Activated naive CD4-positive, alpha-beta T cell treated with Interleukin-2 at 50 U/mL for 16 hours (primary cell): ENCODE data around the gene CLDN4.
"Not testable (repeated sequence)": the region's sequence is repeated elsewhere in the genome, so short reads cannot be mapped to it uniquely, and the experiment has no call there.

Source experiments
- DNase-seq: peaks from one replicate; pipeline ENCODE4 v3.0.0-alpha.2; 2020

The CLDN4 gene

DNA sequence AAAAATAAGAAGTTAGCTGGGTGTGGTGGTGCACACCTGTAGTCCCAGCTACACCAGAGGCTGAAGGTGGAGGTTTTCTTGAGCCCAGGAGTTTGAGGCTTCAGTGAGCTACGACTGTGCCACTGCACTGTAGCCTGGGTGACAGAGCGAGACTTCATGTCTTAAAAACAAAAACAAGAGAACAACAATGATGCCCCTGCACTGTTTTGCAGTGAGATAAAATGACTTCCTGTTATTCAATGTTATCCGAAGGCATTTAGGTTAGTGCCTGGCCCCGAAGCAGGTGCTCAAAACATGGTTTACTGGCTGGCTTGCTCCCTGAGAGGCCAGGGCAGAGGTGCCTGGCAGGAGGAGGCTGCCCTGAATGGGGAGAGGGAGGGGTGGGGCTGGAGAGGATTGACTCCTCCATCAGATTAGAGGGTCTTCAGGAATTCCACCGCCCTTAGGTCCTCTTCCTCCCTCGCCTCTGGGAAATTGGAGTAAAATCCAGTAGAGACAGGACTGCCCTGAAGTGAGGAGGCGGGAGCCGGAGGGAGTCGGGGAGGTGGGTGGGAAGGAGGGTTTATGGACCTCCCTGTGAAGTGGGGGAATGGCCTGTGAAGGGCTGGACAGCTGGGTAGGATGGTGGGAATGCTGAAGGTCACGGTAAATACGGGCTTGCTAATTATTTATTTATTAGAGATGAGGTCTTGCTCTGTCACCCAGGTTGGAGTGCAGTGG lies 6.8 kb upstream of the CLDN4 start:
- DNase-seq, result no peak

DNA sequence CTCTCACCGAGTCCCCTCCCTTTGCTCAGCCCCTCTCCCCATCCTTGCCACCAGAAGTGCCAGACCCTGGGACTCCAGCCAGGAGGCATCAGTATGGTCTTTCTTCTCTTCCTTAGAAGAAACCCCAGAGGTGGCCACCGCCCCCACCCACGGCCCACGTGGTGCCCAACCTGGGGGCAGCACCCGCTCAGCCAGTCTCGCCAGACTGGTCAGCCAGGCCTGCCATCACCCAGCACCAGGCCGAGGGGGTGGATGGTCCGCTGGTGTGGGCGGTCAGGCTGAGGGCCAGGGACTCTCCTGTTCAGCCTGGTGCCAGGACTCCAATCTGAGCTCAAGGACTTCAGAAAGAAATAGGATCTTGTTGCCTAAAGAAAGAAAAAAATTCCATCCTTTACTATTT lies 5.8 kb upstream of the CLDN4 start:
- no peak for DNase-seq

- DNase-seq, result no peak
Observed at GRCh38 chr7:73827567-73828106, 3.2 kb upstream of the CLDN4 start.

DNA sequence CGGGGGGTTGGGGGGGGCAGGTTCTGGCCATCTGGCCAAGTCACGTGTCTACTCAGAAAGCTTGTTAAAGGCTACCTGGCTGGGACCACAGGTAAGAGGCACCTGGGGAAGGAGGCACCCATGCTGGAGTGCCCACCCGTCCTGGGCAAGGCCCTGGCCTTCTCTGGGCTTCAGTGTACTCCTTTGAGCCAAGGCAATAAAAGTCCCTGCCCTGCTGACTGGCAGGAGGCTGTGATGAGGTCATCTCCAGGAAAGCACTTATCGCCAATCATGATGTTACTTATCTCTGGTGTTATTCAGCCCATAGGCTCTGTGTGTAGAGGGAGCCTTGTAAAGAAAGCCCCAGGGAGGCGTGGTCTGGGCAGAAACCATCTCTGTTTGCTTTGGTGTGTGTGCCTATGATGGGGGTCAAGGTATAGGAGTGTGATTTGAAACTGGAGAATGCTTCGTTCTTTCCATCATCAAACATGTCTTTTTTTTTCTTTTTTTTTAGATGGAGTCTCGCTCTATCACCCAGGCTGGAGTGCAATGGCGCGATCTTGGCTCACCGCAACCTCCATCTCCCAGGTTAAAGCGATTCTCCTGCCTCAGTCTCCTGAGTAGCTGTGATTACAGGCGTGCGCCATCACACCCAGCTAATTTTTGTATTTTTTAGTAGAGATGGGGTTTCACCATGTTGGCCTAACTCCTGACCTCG lies 2.5 kb upstream of the CLDN4 start:
- DNase-seq, result no peak

GRCh38 chr7:73828972-73829371 lies 1.8 kb upstream of the CLDN4 start:
- no peak for DNase-seq

DNA sequence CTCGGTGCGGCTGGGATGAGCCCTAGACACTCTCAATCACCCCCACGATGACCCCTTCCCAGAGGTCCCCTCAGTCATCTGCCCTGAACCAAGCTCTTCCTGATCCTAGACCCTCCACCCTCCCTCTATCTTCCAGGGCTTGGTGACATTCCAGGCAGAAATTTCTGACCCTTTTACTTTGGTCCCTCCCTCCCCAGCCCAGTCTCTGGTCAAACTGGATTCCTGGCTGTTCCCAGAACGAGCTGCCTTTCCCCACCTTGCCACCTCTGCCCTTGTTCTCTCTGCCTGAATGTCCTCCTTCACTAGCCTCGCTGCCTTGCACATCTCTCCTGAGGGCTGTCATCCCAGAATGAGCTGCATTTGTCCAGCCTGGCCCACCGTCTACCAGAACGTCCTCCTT lies 1.3 kb upstream of the CLDN4 start:
- no peak for DNase-seq

DNA sequence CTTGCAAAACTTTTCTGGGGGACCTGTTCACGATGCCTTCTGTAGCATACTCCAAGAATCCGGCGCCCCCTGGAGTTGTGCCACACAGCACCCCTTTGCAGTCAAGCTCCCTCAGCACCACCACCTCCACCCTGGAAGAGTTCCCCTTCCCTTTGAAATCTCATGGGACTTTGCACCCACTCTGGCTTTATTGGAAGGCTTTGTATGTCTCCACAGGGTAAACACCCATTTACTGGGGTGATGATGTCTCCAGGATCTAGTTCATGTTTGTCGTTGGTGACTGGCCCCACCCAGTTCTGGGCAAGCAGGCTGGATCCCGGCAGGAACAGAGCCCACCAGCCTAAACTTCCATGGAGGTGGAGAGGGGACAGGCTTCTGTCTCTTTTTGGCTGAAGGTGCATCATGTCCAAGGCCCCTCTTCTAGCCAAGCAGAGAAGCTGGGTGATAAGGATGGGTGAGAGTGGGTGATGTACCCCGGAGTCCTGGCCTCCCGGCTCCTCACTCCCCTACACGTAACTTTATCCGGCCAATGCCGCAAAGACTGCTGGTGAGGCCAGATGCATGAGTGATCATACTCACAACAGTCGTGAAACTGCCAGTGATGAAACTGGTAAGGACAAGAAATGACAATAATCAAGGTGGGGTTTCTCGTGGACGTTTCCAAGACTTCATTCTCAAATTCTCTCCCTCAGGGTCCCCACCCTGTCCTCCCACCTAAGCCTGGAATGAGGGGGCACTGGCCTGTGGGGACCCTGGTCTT lies 695 bp upstream of the CLDN4 start:
- DNase-seq, result no peak

DNA sequence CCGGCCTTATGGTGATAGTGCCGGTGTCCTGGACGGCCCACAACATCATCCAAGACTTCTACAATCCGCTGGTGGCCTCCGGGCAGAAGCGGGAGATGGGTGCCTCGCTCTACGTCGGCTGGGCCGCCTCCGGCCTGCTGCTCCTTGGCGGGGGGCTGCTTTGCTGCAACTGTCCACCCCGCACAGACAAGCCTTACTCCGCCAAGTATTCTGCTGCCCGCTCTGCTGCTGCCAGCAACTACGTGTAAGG lies 713 bp downstream of the CLDN4 start:
- DNase-seq, result no peak

DNA sequence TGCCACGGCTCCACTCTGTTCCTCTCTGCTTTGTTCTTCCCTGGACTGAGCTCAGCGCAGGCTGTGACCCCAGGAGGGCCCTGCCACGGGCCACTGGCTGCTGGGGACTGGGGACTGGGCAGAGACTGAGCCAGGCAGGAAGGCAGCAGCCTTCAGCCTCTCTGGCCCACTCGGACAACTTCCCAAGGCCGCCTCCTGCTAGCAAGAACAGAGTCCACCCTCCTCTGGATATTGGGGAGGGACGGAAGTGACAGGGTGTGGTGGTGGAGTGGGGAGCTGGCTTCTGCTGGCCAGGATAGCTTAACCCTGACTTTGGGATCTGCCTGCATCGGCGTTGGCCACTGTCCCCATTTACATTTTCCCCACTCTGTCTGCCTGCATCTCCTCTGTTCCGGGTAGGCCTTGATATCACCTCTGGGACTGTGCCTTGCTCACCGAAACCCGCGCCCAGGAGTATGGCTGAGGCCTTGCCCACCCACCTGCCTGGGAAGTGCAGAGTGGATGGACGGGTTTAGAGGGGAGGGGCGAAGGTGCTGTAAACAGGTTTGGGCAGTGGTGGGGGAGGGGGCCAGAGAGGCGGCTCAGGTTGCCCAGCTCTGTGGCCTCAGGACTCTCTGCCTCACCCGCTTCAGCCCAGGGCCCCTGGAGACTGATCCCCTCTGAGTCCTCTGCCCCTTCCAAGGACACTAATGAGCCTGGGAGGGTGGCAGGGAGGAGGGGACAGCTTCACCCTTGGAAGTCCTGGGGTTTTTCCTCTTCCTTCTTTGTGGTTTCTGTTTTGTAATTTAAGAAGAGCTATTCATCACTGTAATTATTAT lies 1.2 kb downstream of the CLDN4 start:
- DNase-seq, result no peak

- no peak for DNase-seq
Observed at GRCh38 chr7:73832806-73833205, 2.0 kb downstream of the CLDN4 start.

DNA sequence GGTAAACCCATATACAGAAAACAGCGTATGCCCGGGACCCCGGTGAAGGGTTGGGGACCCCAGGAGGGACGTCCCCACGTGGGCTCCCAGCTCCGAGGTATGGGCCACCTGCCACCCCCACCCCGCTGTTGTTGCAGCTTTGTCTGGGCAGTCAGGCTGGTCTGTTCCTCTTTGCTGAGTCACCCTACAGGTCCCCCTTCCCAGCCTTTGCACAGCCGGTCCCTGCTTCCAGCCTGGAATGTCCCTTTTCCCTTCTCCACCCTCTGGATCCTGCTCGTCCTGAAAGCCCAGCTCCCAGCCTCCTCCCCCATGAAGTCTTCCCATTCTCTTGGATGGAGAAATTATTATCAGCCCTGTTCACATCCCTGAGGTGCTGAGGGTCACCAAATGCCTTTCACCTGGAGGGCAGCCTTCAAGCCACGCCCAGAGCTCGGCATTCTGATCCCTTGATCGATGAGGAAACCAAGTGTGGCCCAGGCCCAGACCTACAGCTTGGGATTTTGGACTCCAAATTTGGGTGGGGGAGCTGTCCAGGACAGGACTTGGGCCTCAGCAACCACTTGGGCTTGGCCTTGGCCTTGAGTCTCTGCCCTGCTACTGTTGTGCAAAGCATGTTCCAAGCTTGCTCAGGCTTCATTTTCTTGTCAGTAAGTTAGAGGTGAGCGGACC lies 2.6 kb downstream of the CLDN4 start:
- no peak for DNase-seq

DNA sequence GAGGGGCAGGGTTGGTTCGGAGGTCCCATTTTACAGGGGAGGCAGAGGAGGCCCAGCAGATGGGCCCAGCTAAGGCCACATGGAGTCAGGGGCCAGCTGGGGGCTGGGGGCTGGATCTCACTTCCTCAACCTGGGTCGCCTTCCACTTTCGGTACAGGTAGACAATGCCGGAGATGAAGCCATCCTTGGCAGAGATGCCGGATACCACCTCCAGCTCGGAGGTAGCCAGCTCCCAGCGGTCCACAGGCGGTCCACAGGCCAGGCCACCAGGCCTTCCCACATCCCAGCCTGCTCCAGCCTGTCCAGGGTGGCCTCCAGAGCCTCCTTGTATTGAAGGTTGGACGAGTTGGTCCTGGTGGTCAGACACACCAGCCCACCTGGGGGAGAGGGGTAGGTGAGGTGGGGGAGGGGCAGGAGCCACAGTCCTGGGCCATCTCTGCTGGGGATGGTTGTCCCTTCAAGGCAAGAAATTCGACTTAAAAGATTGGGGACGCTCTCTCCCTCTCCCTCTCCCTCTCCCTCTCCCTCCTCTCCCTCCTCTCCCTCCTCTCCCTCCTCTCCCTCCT lies 3.9 kb downstream of the CLDN4 start:
- DNase-seq, result no peak

- DNase-seq, result not testable (repeated sequence)
Observed at GRCh38 chr7:73837167-73837566, 6.4 kb downstream of the CLDN4 start.

DNA sequence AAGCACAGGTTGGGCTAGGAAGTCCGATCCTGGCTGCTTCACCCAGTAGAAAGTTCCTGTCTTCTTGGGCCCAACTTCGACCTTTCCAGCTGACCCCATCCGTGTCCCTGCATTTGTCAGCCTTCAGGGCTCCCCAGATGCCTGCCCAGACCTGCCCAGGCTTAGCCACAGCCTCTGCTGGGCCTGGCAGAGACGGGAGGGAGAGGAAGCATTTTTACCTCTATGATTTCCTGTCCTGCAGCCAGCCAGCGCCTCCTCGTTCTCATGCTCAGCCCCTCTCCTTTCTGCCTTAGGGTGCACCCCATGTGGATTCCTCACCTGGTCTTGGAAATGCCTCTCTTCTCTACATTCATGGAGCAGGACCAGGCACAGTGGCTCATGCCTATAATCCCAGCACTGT lies 7.8 kb downstream of the CLDN4 start:
- no peak for DNase-seq

GRCh38 chr7:73839290-73839689 lies 8.5 kb downstream of the CLDN4 start:
- DNase-seq, result no peak

- DNase-seq, result no peak
Observed at GRCh38 chr7:73839743-73840714, 9.2 kb downstream of the CLDN4 start.

- no peak for DNase-seq
Observed at GRCh38 chr7:73840715-73841379, 10.1 kb downstream of the CLDN4 start.

DNA sequence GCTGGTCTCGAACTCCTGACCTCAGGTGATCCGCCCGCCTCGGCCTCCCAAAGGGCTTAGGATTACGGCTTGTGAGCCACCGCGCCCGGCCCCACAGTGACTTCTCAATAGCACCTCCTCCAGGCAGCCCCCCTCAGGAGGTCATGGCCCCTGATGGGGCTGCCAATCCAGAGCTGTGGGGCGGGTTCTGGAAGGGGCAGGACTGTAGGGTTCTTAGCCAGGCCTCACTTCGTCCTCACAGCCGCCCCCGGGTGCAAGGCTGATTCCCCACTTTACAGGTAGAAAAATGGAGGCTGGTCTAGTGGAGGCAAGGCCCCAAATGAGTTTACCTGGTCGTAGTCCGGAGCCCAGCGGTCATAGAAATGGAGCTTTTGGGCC lies 10.9 kb downstream of the CLDN4 start:
- DNase-seq, result no peak

GRCh38 chr7:73842067-73842976 lies 11.5 kb downstream of the CLDN4 start, which contains the start of gene METTL27:
Gene METTL27 (minus strand): TSS chr7:73842516. CDS start chr7:73842140, 376 bp downstream.
- peak; percentile 92 for DNase-seq
